ENCODE data around the gene PPM1B.

GRCh38 chr2:44137872-44138551 is 30.7 kb upstream of the PPM1B start:
- no peak for TF ChIP-seq CTCF (IDR thresholded peaks at IDR 0.05)
- no peak for TF ChIP-seq POLR2AphosphoS5 (IDR thresholded peaks at IDR 0.05)
- no peak for TF ChIP-seq POLR2A (IDR thresholded peaks at IDR 0.05)
